HepG2 (cell line): ENCODE data around the gene PC. TPM values are rescaled to one million over a fixed set of nuclear protein-coding genes. Genes with fewer than 3 reads are reported as not detected.

Source experiments
- ARID2 ChIP-seq: sonication (generic); formaldehyde crosslinking; IDR thresholded peaks from 2 replicates; pipeline ENCODE4 v1.8.1; 2022; ENCODE audit warnings: mild to moderate bottlenecking, missing genetic modification reagents, borderline replicate concordance
- ATF7-NPFF ChIP-seq: sonication (generic); formaldehyde crosslinking; IDR thresholded peaks from 2 replicates; pipeline ENCODE4 v1.8.1; 2023; ENCODE audit warnings: mild to moderate bottlenecking, low read depth, missing genetic modification reagents, moderate library complexity
- CBX2 ChIP-seq, 2 experiments: fragments of 200-600 bp in 1 of 2; sonication (generic); formaldehyde crosslinking in 1 of 2; IDR thresholded peaks; 2 replicates each; pipeline versions ENCODE4 v1.7.0 to v1.8.1; 2018 to 2022; ENCODE audit warnings: low read depth in 2 of 2, low read length in 1 of 2, mild to moderate bottlenecking in 1 of 2, missing genetic modification reagents in 1 of 2
- ETV5 ChIP-seq: IDR thresholded peaks from 2 replicates; pipeline ENCODE4 v1.6.1; 2018; ENCODE audit warnings: missing biosample characterization, missing genetic modification reagents, inconsistent platforms, borderline replicate concordance
- FOXA1 ChIP-seq, 2 experiments: fragments of 450-650 bp in 1 of 2; sonication (generic) in 1 of 2; formaldehyde crosslinking in 1 of 2; IDR thresholded peaks; 2 replicates each; pipeline versions ENCODE4 v1.4.0 to v1.6.1; 2016 to 2020; ENCODE audit warnings: missing genetic modification reagents in 1 of 2
- FOXJ3 ChIP-seq: sonication (generic); formaldehyde crosslinking; IDR thresholded peaks from 2 replicates; pipeline ENCODE4 v1.4.0; 2020; ENCODE audit warnings: missing genetic modification reagents, mild to moderate bottlenecking, borderline replicate concordance
- GABPA ChIP-seq, 2 experiments: IDR thresholded peaks; 2 replicates each; pipeline ENCODE4 v1.6.1; 2011 to 2016; ENCODE audit warnings: low read depth in 2 of 2, low read length in 1 of 2, missing biosample characterization in 1 of 2, missing genetic modification characterization in 1 of 2
- HNF4G ChIP-seq, 2 experiments: sonication (generic) in 1 of 2; formaldehyde crosslinking in 1 of 2; IDR thresholded peaks; 2 replicates each; pipeline versions ENCODE4 v1.4.0 to v1.6.1; 2011 to 2020; ENCODE audit warnings: borderline replicate concordance in 2 of 2, low read depth in 2 of 2, mild to moderate bottlenecking in 2 of 2, low read length in 1 of 2, missing genetic modification reagents in 1 of 2, moderate library complexity in 1 of 2
- HOXA5 ChIP-seq: sonication (generic); formaldehyde crosslinking; IDR thresholded peaks from 2 replicates; pipeline ENCODE4 v1.4.0; 2020; ENCODE audit warnings: missing genetic modification reagents
- KDM2A ChIP-seq: sonication (generic); formaldehyde crosslinking; IDR thresholded peaks from 2 replicates; pipeline ENCODE4 v1.4.0; 2020; ENCODE audit warnings: low read depth, missing genetic modification reagents, borderline replicate concordance
- MAFF ChIP-seq: IDR thresholded peaks from 2 replicates; pipeline ENCODE4 v1.6.1; 2011; ENCODE audit warnings: low read depth, low read length, improper control_type of control experiment
- SKI ChIP-seq: fragments of 450-650 bp; IDR thresholded peaks from one replicate; pipeline ENCODE4 v1.6.1; 2018; ENCODE audit warnings: mild to moderate bottlenecking; ENCODE audit not compliant: partially characterized antibody
- SMARCE1 ChIP-seq: fragments of 450-650 bp; IDR thresholded peaks from 2 replicates; pipeline ENCODE4 v1.6.1; 2017; ENCODE audit warnings: borderline replicate concordance
- SP1 ChIP-seq, 2 experiments: fragments of 450-650 bp in 1 of 2; sonication (generic) in 1 of 2; formaldehyde crosslinking in 1 of 2; IDR thresholded peaks; 2 replicates each; pipeline versions ENCODE4 v1.4.0 to v1.6.1; 2016 to 2020; ENCODE audit warnings: missing genetic modification reagents in 1 of 2
- ZFP37 ChIP-seq: sonication (generic); formaldehyde crosslinking; IDR thresholded peaks from 2 replicates; pipeline ENCODE4 v1.4.0; 2020; ENCODE audit warnings: missing genetic modification reagents, borderline replicate concordance
- ZFYVE20 ChIP-seq: sonication (generic); formaldehyde crosslinking; IDR thresholded peaks from 2 replicates; pipeline ENCODE4 v1.8.0; 2023; ENCODE audit warnings: low read depth, mild to moderate bottlenecking, moderate library complexity, missing genetic modification reagents, borderline replicate concordance
- ZNF777 ChIP-seq: sonication (generic); formaldehyde crosslinking; IDR thresholded peaks from 2 replicates; pipeline ENCODE4 v1.4.0; 2020; ENCODE audit warnings: missing genetic modification reagents
- ZNF788 ChIP-seq: sonication (generic); formaldehyde crosslinking; IDR thresholded peaks from 2 replicates; pipeline ENCODE4 v1.5.0; 2020; ENCODE audit warnings: mild to moderate bottlenecking, missing genetic modification reagents, borderline replicate concordance
- ZSCAN30 ChIP-seq: sonication (generic); formaldehyde crosslinking; IDR thresholded peaks from 2 replicates; pipeline ENCODE4 v1.5.0; 2020; ENCODE audit warnings: mild to moderate bottlenecking, missing genetic modification reagents
- polyA plus RNA-seq, 8 experiments: library from polyadenylated mRNA; depleted of rRNA in 3 of 8; stranded (reverse) in 7 of 8; unstranded in 1 of 8; fragments of >200 nt; fragmentation: Illumina TruSeq in 4 of 8; extraction: Trizol in 4 of 8; gene quantifications; 2 replicates each; pipeline versions ENCODE4 v1.2.1 to v1.2.3, GENCODE V29; 2011 to 2016; ENCODE audit warnings: low read depth in 4 of 8, missing spikeins in 1 of 8, mixed read lengths in 1 of 8; ENCODE audit not compliant: insufficient read depth in 1 of 8
- total RNA-seq, 5 experiments: library from RNA; depleted of rRNA; stranded (reverse); fragments of >200 nt; fragmentation: Illumina TruSeq; extraction: Trizol; gene quantifications; 2 replicates each; pipeline ENCODE4 v1.2.3, GENCODE V29; 2016; ENCODE audit warnings: low read depth in 1 of 5
- TF ChIP-seq, protein P1 (sequence below): sonication (generic); formaldehyde crosslinking; IDR thresholded peaks from 2 replicates; pipeline ENCODE4 v1.4.0; 2020; ENCODE audit warnings: low read depth, missing genetic modification reagents
- TF ChIP-seq, protein P2 (sequence below), 2 experiments: fragments of 450-650 bp in 1 of 2; sonication (generic) in 1 of 2; formaldehyde crosslinking; IDR thresholded peaks; 2 replicates each; pipeline versions ENCODE4 v1.5.0 to v1.8.0; 2020 to 2022; ENCODE audit warnings: mild to moderate bottlenecking in 1 of 2, missing genetic modification reagents in 1 of 2
- TF ChIP-seq, protein P3 (sequence below): sonication (generic); formaldehyde crosslinking; IDR thresholded peaks from 2 replicates; pipeline ENCODE4 v1.8.0; 2022; ENCODE audit warnings: mild to moderate bottlenecking, missing genetic modification reagents; ENCODE audit not compliant: insufficient replicate concordance

PC gene
- total and polyA plus RNA-seq, 2 of the 13 experiments (the other 11 are each of a cell fraction or from before 2014, with no cell fraction given) = 29.0 to 39.0 TPM

DNA sequence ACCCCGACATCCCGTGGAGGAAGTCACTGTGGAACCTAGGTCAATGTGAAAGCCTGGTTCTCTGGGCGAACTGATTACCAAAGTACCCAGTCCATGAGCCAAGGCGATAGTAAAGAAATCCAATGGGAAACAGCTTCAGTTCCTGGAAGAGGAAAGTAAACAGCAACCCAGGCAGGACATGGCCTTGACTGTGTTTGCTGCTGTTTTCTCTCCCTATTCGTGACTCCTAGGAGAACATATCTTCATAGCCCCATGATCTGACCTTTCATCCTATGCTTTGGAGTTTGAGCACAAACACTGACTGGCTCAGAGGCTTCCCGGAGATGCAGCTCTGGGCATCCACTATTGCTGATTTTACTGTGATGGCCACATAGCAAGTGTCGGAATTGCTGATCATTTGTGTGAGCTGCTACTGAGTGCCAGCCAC is 56.2 kb downstream of the PC start (continued):
- TF ChIP-seq, protein P1, sequence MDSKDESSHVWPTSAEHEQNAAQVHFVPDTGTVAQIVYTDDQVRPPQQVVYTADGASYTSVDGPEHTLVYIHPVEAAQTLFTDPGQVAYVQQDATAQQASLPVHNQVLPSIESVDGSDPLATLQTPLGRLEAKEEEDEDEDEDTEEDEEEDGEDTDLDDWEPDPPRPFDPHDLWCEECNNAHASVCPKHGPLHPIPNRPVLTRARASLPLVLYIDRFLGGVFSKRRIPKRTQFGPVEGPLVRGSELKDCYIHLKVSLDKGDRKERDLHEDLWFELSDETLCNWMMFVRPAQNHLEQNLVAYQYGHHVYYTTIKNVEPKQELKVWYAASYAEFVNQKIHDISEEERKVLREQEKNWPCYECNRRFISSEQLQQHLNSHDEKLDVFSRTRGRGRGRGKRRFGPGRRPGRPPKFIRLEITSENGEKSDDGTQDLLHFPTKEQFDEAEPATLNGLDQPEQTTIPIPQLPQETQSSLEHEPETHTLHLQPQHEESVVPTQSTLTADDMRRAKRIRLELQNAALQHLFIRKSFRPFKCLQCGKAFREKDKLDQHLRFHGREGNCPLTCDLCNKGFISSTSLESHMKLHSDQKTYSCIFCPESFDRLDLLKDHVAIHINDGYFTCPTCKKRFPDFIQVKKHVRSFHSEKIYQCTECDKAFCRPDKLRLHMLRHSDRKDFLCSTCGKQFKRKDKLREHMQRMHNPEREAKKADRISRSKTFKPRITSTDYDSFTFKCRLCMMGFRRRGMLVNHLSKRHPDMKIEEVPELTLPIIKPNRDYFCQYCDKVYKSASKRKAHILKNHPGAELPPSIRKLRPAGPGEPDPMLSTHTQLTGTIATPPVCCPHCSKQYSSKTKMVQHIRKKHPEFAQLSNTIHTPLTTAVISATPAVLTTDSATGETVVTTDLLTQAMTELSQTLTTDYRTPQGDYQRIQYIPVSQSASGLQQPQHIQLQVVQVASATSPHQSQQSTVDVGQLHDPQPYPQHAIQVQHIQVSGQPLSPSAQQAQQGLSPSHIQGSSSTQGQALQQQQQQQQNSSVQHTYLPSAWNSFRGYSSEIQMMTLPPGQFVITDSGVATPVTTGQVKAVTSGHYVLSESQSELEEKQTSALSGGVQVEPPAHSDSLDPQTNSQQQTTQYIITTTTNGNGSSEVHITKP (CRISPR knock-in tag) = peak; percentile 60
- no peak for TF ChIP-seq ZSCAN30 (CRISPR knock-in tag)
- peak; percentile 88; the same call in 1 of the 2 replicates for TF ChIP-seq ETV5 (CRISPR knock-in tag)
- peak; percentile 85; the same call in 1 of the 2 replicates for TF ChIP-seq ZNF788 (CRISPR knock-in tag)
- TF ChIP-seq GABPA (IDR thresholded peaks at IDR 0.05; ENCODE audit: low read depth, low read length) = no peak
- peak; percentile 51; the same call in 1 of the 2 replicates for TF ChIP-seq GABPA (CRISPR knock-in tag; IDR thresholded peaks at IDR 0.05; ENCODE audit: low read depth)
- peak; percentile 60 for TF ChIP-seq FOXA1 (IDR thresholded peaks at IDR 0.05)
- peak; percentile 98 for TF ChIP-seq FOXA1 (CRISPR knock-in tag; IDR thresholded peaks at IDR 0.05)
- TF ChIP-seq ZFP37 = peak; percentile 81
- TF ChIP-seq, protein P2, sequence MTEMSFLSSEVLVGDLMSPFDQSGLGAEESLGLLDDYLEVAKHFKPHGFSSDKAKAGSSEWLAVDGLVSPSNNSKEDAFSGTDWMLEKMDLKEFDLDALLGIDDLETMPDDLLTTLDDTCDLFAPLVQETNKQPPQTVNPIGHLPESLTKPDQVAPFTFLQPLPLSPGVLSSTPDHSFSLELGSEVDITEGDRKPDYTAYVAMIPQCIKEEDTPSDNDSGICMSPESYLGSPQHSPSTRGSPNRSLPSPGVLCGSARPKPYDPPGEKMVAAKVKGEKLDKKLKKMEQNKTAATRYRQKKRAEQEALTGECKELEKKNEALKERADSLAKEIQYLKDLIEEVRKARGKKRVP (CRISPR knock-in tag; IDR thresholded peaks at IDR 0.05) = peak in 1 of 2 experiments; percentile 65; a peak in 1 of 4 replicates
- no peak for TF ChIP-seq SP1 (IDR thresholded peaks at IDR 0.05)
- no peak; the same call in 1 of the 2 replicates for TF ChIP-seq SP1 (CRISPR knock-in tag; IDR thresholded peaks at IDR 0.05)
- no peak for TF ChIP-seq ZFYVE20 (CRISPR knock-in tag)
- peak; percentile 52 for TF ChIP-seq KDM2A
- peak; percentile 98 for TF ChIP-seq SKI
- peak; percentile 96 for TF ChIP-seq FOXJ3 (CRISPR knock-in tag)
- peak; percentile 94 for TF ChIP-seq HNF4G (IDR thresholded peaks at IDR 0.05; ENCODE audit: borderline replicate concordance, low read depth, low read length)
- peak; percentile 85; the same call in 1 of the 2 replicates for TF ChIP-seq HNF4G (CRISPR knock-in tag; IDR thresholded peaks at IDR 0.05; ENCODE audit: borderline replicate concordance, low read depth)
- no peak for TF ChIP-seq ZNF777 (CRISPR knock-in tag)
- peak; percentile 42; the same call in 1 of the 2 replicates for TF ChIP-seq MAFF
- no peak for TF ChIP-seq ATF7-NPFF
- TF ChIP-seq SMARCE1 = no peak
- TF ChIP-seq, protein P3, sequence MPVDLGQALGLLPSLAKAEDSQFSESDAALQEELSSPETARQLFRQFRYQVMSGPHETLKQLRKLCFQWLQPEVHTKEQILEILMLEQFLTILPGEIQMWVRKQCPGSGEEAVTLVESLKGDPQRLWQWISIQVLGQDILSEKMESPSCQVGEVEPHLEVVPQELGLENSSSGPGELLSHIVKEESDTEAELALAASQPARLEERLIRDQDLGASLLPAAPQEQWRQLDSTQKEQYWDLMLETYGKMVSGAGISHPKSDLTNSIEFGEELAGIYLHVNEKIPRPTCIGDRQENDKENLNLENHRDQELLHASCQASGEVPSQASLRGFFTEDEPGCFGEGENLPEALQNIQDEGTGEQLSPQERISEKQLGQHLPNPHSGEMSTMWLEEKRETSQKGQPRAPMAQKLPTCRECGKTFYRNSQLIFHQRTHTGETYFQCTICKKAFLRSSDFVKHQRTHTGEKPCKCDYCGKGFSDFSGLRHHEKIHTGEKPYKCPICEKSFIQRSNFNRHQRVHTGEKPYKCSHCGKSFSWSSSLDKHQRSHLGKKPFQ = no peak
- TF ChIP-seq ARID2 = no peak
- TF ChIP-seq HOXA5 (CRISPR knock-in tag) = peak; percentile 68; the same call in 1 of the 2 replicates
- no peak for TF ChIP-seq CBX2 (IDR thresholded peaks at IDR 0.05; ENCODE audit: low read depth, low read length)
- TF ChIP-seq CBX2 (CRISPR knock-in tag; IDR thresholded peaks at IDR 0.05; ENCODE audit: low read depth) = no peak
